Measurements from ENCODE around the gene ALG8.
"Not testable (repeated sequence)": the region's sequence is repeated elsewhere in the genome, so short reads cannot be mapped to it uniquely, and the experiment has no call there.

ALG8 gene

GRCh38 chr11:78100261-78100660 lies 39.2 kb downstream of the ALG8 start:
- no peak for DNase-seq

GRCh38 chr11:78099666-78100065 lies 39.8 kb downstream of the ALG8 start:
- DNase-seq: no peak

- DNase-seq: no peak
These were observed 41.6 kb downstream of the ALG8 start for GRCh38 chr11:78097666-78098385.

- DNase-seq: no peak
These were observed 45.2 kb downstream of the ALG8 start for GRCh38 chr11:78094250-78094649.

GRCh38 chr11:78086521-78087074 lies 52.8 kb downstream of the ALG8 start:
- DNase-seq: not testable (repeated sequence)

GRCh38 chr11:78085972-78086371 lies 53.5 kb downstream of the ALG8 start:
- DNase-seq: no peak

GRCh38 chr11:78084506-78084905 lies 54.9 kb downstream of the ALG8 start:
- DNase-seq: not testable (repeated sequence)

- DNase-seq: no peak
These were observed 56.4 kb downstream of the ALG8 start for GRCh38 chr11:78083021-78083420.

GRCh38 chr11:78082146-78082545 lies 57.3 kb downstream of the ALG8 start:
- DNase-seq: no peak

- no peak for DNase-seq
These were observed 57.8 kb downstream of the ALG8 start for GRCh38 chr11:78081583-78081982.

- DNase-seq: no peak
These were observed 58.5 kb downstream of the ALG8 start for GRCh38 chr11:78080818-78081495.

- no peak for DNase-seq
These were observed 59.2 kb downstream of the ALG8 start for GRCh38 chr11:78080084-78080817.

GRCh38 chr11:78079232-78080083 lies 60.0 kb downstream of the ALG8 start, which contains the start of gene NDUFC2:
TSS of gene NDUFC2 (minus strand) at chr11:78079862. CDS start at chr11:78079744, 118 bp downstream.
- DNase-seq: peak; percentile 76

GRCh38 chr11:78078218-78079167 lies 60.9 kb downstream of the ALG8 start:
- no peak for DNase-seq

- DNase-seq: not testable (repeated sequence)
These were observed 61.8 kb downstream of the ALG8 start for GRCh38 chr11:78077592-78077991.

GRCh38 chr11:78076733-78077403 lies 62.6 kb downstream of the ALG8 start:
- DNase-seq: no peak

GRCh38 chr11:78074756-78075155 lies 64.7 kb downstream of the ALG8 start:
- DNase-seq: no peak

GRCh38 chr11:78072455-78072854 lies 67.0 kb downstream of the ALG8 start:
- peak; percentile 9 for DNase-seq

- no peak for DNase-seq
These were observed 67.7 kb downstream of the ALG8 start for GRCh38 chr11:78071717-78072116.

- no peak for DNase-seq
These were observed 68.8 kb downstream of the ALG8 start for GRCh38 chr11:78070621-78071020.

- DNase-seq: no peak
These were observed 70.0 kb downstream of the ALG8 start for GRCh38 chr11:78069465-78069864.

Measured in NCI-H226 (cell line).